ENCODE results near the gene TMEM101.
"Not testable (repeated sequence)": the region's sequence is repeated elsewhere in the genome, so short reads cannot be mapped to it uniquely, and the experiment has no call there.

Gene TMEM101

GRCh38 chr17:44049294-44050060 is 34.7 kb upstream of the TMEM101 start:
- TF ChIP-seq EZH2 (IDR thresholded peaks at IDR 0.05; ENCODE audit: borderline replicate concordance, low read depth, low read length, severe bottlenecking) (no peak), CTCF (IDR thresholded peaks at IDR 0.05; ENCODE audit: borderline replicate concordance, extremely low read depth, low read length, poor library complexity, severe bottlenecking) (no peak)
- DNase-seq: no peak
- Histone ChIP-seq H3K4me3 (ENCODE audit: low read depth in 1 of 2, low read length in 2 of 2) (no peak overlapping the region), H3K9me3 (ENCODE audit: insufficient read depth, low read length, severe bottlenecking) (no peaks in the 10 kb centered on the region), H3K79me2 (ENCODE audit: insufficient read depth, low read length) (peaks cover 86% of the 10 kb centered on the region), H3K4me2 (ENCODE audit: insufficient read depth, low read length) (no peak overlapping the region), H3K9ac (ENCODE audit: low read depth, low read length) (no peak overlapping the region), H3K27ac (ENCODE audit: low read length) (no peak overlapping the region), H4K20me1 (ENCODE audit: insufficient read depth, low read length) (peaks cover 45% of the 10 kb centered on the region), H2AFZ (ENCODE audit: low read depth, low read length) (no peak overlapping the region), H3K4me1 (ENCODE audit: insufficient read depth, low read length) (no peaks in the 10 kb centered on the region), H3K36me3 (ENCODE audit: insufficient read depth, low read length) (peaks cover 77% of the 10 kb centered on the region), H3K27me3 (ENCODE audit: insufficient read depth, low read length, poor library complexity) (no peaks in the 10 kb centered on the region)
- no peak for ATAC-seq (ENCODE audit: insufficient read depth, low read depth)

- H3K9ac ChIP-seq (ENCODE audit: low read depth, low read length); H3K4me2 ChIP-seq (ENCODE audit: insufficient read depth, low read length); H2AFZ ChIP-seq (ENCODE audit: low read depth, low read length); ATAC-seq (ENCODE audit: insufficient read depth, low read depth); H3K4me3 ChIP-seq (ENCODE audit: low read depth in 1 of 2, low read length in 2 of 2); H3K9me3 ChIP-seq (ENCODE audit: insufficient read depth, low read length, severe bottlenecking); H3K27me3 ChIP-seq (ENCODE audit: insufficient read depth, low read length, poor library complexity); DNase-seq; H3K4me1 ChIP-seq (ENCODE audit: insufficient read depth, low read length); H3K27ac ChIP-seq (ENCODE audit: low read length): not testable (repeated sequence)
- peaks cover 58% of the 10 kb centered on the region for H3K36me3 ChIP-seq (ENCODE audit: insufficient read depth, low read length)
- peaks cover 50% of the 10 kb centered on the region for H4K20me1 ChIP-seq (ENCODE audit: insufficient read depth, low read length)
- peaks cover 85% of the 10 kb centered on the region for H3K79me2 ChIP-seq (ENCODE audit: insufficient read depth, low read length)
These were observed 32.1 kb upstream of the TMEM101 start for GRCh38 chr17:44046893-44047292.

- no peaks in the 10 kb centered on the region for H3K4me1 ChIP-seq (ENCODE audit: insufficient read depth, low read length)
- no peak overlapping the region for H3K4me3 ChIP-seq (ENCODE audit: low read depth in 1 of 2, low read length in 2 of 2)
- no peak overlapping the region for H3K9ac ChIP-seq (ENCODE audit: low read depth, low read length)
- peaks cover 57% of the 10 kb centered on the region for H4K20me1 ChIP-seq (ENCODE audit: insufficient read depth, low read length)
- no peak for TF ChIP-seq EZH2 (IDR thresholded peaks at IDR 0.05; ENCODE audit: borderline replicate concordance, low read depth, low read length, severe bottlenecking)
- no peak for TF ChIP-seq CTCF (IDR thresholded peaks at IDR 0.05; ENCODE audit: borderline replicate concordance, extremely low read depth, low read length, poor library complexity, severe bottlenecking)
- ATAC-seq (ENCODE audit: insufficient read depth, low read depth) (no peak), DNase-seq (no peak)
- peaks cover 44% of the 10 kb centered on the region for H3K36me3 ChIP-seq (ENCODE audit: insufficient read depth, low read length)
- H3K27ac ChIP-seq (ENCODE audit: low read length): no peak overlapping the region
- H3K9me3 ChIP-seq (ENCODE audit: insufficient read depth, low read length, severe bottlenecking): no peaks in the 10 kb centered on the region
- no peaks in the 10 kb centered on the region for H3K27me3 ChIP-seq (ENCODE audit: insufficient read depth, low read length, poor library complexity)
- H2AFZ ChIP-seq (ENCODE audit: low read depth, low read length): no peak overlapping the region
- H3K79me2 ChIP-seq (ENCODE audit: insufficient read depth, low read length): peaks cover 85% of the 10 kb centered on the region
- H3K4me2 ChIP-seq (ENCODE audit: insufficient read depth, low read length): no peak overlapping the region
These were observed 30.7 kb upstream of the TMEM101 start for GRCh38 chr17:44045486-44045885.

- ATAC-seq (ENCODE audit: insufficient read depth, low read depth) (no peak), DNase-seq (no peak)
- no peak overlapping the region for H3K4me3 ChIP-seq (ENCODE audit: low read depth in 1 of 2, low read length in 2 of 2)
- H3K9ac ChIP-seq (ENCODE audit: low read depth, low read length): no peak overlapping the region
- H2AFZ ChIP-seq (ENCODE audit: low read depth, low read length): no peak overlapping the region
- H4K20me1 ChIP-seq (ENCODE audit: insufficient read depth, low read length): peaks cover 59% of the 10 kb centered on the region
- H3K36me3 ChIP-seq (ENCODE audit: insufficient read depth, low read length): peaks cover 42% of the 10 kb centered on the region
- no peaks in the 10 kb centered on the region for H3K4me1 ChIP-seq (ENCODE audit: insufficient read depth, low read length)
- H3K27ac ChIP-seq (ENCODE audit: low read length): no peak overlapping the region
- no peaks in the 10 kb centered on the region for H3K27me3 ChIP-seq (ENCODE audit: insufficient read depth, low read length, poor library complexity)
- no peak overlapping the region for H3K4me2 ChIP-seq (ENCODE audit: insufficient read depth, low read length)
- peaks cover 83% of the 10 kb centered on the region for H3K79me2 ChIP-seq (ENCODE audit: insufficient read depth, low read length)
- no peaks in the 10 kb centered on the region for H3K9me3 ChIP-seq (ENCODE audit: insufficient read depth, low read length, severe bottlenecking)
- no peak for TF ChIP-seq EZH2 (IDR thresholded peaks at IDR 0.05; ENCODE audit: borderline replicate concordance, low read depth, low read length, severe bottlenecking)
- TF ChIP-seq CTCF (IDR thresholded peaks at IDR 0.05; ENCODE audit: borderline replicate concordance, extremely low read depth, low read length, poor library complexity, severe bottlenecking): no peak
These were observed 29.3 kb upstream of the TMEM101 start for GRCh38 chr17:44044071-44044470.
